ENCODE measurements around the gene SLC4A1AP.

- TF ChIP-seq CTCF (conservative IDR thresholded peaks at IDR 0.05; ENCODE audit: low read length), result no peak
- TF ChIP-seq EZH2phosphoT487 (IDR thresholded peaks at IDR 0.05; ENCODE audit: borderline replicate concordance), result no peak
Observed at GRCh38 chr2:27664154-27664574, 475 bp downstream of the SLC4A1AP start.
